Inflammatory macrophage treated with lipopolysaccharide for 4 hours (primary cell): ENCODE measurements around the gene NR2F6.

Experiments
- DNase-seq: peaks from one replicate; pipeline ENCODE4 v3.0.0-alpha.2; 2020

The NR2F6 gene

DNA sequence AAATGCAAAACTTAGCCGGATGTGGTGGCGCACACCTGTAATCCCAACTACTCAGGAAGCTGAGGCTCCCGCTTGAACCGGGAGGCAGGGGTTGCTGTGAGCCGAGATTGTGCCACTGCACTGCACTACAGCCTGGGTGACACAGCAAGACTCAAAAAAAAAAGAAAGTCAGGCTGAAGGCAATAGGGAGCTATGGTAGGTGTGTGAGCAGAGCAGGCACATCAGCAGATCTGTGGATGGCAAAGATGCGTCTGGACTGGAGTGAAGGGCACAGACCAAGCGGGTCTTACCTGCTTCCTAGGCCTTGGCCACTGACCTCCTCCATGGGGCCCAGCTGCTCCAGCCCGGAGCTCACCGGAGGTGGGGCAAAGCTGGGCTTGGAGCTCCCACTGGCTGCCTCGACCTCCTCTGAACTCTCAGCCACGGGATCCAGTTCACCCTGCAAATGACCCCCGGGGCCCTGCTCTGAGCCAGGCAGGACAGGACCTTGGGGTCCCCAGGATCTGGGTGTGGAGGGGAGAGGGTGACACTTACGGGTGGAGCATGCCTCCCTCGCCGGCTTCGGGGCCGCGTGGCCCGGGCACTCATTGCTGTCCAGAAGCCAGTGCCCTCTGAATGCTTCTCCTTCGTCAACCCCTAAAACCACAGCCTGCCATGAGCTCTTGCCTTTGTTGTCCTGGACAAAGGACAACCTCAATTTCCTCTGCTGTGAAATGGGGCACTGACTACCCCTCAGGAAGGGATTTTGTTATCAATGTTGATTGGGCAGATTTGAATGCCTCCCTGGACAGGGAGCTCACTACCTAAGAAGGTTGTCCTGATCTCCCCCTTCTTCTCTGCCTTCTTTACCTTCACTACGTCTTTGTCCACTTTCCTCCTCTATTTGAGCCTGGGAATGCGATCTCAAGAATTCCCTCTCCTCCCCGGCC lies 18.3 kb upstream of the NR2F6 start:
- DNase-seq, result no peak

DNA sequence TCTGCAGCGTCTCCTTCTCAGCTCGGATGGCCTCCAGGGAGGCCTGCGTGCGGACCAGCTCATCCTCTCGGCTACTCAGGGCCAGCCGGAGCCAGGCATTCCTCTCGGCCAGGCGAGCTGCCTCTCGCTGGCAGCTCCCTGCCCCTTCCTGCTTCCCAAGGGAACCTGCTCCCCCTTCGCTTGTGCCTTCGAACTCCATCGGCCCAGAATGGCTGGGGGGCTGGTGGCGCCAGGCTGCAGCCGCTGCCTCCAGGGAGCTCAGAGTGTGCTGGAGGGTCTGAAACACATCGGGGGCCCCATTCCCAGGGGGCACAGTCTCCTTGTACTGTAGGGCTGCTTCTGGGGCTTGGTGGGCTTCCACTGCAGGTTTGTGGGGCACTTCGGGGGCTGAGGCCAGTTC lies 16.8 kb upstream of the NR2F6 start:
- no peak for DNase-seq

- DNase-seq, result peak; percentile 80
Observed at GRCh38 chr19:17260842-17261325, 15.2 kb upstream of the NR2F6 start.

- DNase-seq, result no peak
Observed at GRCh38 chr19:17259934-17260333, 14.2 kb upstream of the NR2F6 start.

- DNase-seq, result no peak
Observed at GRCh38 chr19:17259118-17259780, 13.5 kb upstream of the NR2F6 start.

DNA sequence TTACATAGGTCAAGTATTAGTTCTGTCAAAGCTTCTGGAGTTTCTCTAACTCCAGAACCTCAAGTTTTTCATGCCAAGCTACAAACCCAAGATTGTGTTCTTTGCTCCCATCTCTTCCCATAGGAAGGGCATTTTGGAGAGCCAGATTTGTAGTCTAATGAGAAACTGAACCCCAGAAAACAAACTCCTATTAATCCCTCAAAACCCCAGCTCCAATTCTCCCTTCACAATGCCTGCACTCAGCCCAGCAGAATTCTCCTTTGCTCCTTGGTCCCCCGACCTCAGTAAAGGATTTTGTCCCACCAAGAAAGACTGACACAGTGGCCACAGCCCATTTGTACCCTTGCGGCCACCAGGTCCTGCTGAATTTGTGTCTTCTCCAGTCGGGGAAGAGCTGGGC lies 10.4 kb upstream of the NR2F6 start:
- DNase-seq, result no peak

GRCh38 chr19:17255150-17255621 lies 9.5 kb upstream of the NR2F6 start:
- no peak for DNase-seq

DNA sequence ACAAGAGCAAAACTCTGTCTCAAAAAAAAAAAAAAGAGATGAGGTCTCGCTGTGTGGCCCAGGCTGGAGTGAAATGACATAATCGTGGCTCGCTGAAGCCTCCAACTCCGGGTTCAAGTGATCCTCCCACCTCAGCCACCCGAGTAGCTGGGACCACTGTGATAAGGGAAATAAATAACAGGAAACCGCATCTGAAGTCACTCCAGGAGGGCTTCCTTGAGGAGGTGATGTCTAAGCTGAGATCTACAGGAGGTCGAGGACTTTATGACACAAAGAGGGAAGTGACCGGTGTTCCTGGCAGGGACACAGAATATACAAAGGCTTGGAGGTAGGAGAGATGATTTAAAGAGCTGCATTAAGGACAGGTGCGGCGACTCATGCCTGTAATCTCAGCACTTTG lies 8.9 kb upstream of the NR2F6 start:
- no peak for DNase-seq

DNA sequence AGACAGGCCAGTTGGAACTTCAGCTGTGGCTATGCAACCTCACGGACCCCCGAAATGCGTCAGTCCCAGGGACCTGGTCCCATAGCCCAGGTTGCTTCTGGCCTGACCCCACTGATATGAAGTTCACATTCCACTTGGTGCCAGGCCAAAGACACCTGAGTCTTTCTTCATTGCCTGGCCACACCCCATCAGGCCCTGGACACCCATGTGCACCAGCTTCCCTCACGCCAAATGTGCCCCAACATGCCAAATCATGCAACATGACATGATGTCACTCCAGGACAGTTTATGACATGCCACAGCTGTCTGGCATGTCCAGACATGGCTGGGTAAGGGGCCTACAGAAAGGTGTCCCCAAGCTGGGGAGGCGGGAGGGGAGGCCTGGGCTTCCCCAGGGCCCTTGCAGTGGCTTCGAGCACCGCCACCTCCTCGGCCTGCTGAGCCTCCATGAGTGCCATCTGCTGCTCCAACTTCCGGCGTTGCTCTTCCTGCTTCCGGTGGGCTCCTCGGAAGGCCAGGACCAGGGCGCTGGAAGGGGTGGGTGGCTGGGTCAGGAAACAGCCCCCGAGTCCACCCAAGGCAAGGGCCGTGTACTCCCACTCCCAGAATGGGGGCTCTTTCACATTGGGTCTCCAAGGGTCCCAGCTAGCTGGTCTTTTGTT lies 4.3 kb upstream of the NR2F6 start:
- DNase-seq, result no peak

- DNase-seq, result no peak
Observed at GRCh38 chr19:17248011-17248776, 2.5 kb upstream of the NR2F6 start.

DNA sequence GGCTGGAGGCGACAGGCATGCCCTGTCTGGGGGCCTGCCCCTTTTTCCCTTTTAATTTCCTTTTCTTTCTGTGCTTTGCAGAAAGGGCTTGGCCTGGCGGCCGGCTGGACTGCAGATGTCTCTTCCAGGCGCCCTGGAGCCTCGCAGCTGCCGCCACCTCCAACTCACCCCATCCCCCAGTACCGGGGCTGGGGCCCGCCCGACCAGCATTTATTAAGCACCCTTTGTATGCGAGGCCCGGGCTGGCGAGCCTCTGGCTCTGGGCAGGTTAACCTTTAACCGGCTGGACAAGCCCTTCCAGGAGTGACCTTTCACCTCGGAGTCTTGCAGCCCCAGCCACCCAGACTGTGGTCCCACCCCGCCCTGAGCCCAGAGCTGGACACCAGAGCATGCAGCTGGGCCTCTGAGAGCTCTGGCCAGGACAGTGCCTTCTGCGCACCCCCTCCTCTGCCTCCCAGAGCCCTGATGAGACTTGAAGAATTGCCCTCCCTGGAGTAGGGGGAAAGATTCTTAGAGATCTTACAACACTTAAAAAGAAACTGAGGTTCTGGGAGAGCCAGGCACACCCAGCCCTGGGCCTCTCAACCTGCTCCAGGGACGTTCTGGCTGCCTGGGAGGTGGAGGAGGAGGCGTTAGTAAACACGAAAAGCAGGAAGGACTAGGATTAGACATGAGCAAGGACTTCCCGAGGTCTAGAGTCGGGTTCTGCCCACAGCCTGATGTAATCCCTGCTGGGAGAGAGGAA lies 1.1 kb upstream of the NR2F6 start:
- peak; percentile 64 for DNase-seq

DNA sequence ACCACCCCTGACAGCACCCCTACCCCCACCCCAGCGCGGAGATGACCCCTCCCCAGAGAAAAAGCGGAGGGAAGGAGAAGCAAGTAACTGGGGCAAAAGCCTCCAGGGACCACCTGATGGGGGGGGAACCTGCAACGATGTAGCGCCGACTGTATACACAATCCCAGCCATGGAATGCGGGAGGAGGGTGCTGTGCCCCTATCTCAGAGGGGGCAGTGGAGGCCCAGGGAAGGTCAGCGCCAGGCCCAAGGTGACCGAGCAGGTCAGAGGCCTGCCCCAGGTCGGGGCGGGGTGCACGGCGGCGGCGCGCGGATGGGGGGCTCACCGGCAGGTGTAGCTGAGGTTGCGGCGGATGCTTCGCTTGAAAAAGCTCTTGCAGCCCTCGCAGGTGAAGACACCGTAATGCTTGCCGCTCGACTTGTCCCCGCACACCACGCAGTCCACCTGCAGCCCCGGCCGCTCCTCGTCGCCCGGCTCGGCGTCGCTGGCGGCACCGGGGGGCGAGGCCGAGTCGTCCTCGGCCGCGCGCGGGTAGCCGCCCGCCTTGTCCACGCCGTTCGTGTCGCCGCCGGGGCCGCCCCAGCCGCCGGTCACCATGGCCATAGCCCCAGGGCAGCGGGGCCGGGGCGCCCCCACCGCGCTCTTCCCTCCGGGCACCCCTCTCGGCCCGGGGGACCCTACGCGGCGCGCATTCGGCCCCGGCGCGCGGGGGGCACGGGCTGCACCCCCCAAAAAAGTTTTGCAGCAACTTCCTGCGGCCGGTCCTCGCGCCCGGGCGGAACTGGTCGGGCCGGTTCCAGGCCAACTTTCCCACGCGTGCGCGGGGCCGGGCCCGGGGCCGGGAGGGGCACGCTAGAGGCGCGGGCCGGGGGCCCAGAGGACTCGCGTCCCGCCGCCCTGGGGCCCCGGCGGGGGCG lies 843 bp downstream of the NR2F6 start:
- DNase-seq, result no peak

DNA sequence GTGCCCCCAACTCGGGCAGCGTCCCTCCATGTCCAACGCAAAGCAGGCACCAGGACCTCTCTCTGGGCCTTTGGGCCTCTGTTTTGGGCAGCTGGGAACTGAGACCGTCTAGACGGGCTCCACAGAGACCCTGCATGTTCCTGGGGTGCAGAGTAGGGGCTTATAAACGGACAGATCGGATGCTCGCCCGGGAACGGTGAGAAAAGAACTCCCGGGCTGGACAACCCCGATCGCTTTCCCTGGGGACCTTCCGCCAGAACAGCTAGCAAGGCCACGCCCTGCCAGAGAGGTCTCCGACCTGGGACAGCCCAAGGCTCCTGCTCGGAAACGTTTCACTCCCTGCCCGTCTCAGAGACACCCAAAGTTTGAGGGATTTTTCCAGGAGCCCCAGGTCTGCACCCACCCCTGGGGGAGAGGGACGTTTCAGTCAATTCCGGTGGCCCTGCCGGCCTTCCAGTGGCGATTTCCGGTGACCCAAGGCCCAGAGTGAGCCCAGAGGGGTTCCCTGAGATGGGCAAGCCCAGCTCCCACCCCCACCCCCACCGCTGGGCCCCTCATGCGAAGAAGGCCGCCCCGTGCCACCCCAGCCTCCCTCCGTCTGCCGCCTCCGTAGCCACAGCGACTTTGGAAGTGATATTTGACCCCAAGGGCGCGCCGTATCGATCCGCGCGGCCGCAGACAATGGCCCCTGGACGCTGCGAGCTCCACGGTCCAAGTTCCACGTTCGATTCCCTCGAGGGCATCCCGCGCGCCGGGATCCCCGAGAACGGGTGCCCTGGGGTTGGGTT lies 1.7 kb downstream of the NR2F6 start:
- DNase-seq, result no peak

DNA sequence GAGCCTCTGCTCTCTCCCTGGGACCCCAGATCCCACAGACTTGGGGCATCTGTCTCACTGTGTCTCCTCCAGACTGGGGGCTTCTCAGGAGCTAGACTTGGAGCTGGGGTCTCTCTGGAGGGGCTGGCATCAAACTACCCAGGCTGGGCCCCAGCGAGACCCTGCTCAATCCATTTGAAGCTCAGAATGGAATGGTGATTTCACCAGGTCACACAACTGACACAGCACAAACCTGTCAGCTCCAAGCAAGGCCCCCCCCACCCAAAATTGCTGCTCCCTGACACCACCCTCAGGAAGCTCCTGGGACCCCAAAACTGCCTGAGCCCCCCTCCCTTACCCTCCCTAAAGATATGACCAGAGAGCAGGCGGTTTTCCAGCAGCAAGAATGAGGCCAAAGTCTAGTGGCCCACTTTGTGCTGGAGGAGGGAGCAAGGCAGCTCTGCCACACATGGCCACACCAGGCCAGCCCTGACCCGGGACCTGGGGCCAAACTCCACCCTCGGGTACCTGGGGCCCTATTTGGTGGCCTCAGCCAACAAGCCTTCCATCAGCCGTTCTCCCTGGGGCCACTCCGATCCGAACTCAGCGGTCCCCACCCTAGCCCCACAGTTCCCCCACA lies 2.4 kb downstream of the NR2F6 start:
- DNase-seq, result no peak

DNA sequence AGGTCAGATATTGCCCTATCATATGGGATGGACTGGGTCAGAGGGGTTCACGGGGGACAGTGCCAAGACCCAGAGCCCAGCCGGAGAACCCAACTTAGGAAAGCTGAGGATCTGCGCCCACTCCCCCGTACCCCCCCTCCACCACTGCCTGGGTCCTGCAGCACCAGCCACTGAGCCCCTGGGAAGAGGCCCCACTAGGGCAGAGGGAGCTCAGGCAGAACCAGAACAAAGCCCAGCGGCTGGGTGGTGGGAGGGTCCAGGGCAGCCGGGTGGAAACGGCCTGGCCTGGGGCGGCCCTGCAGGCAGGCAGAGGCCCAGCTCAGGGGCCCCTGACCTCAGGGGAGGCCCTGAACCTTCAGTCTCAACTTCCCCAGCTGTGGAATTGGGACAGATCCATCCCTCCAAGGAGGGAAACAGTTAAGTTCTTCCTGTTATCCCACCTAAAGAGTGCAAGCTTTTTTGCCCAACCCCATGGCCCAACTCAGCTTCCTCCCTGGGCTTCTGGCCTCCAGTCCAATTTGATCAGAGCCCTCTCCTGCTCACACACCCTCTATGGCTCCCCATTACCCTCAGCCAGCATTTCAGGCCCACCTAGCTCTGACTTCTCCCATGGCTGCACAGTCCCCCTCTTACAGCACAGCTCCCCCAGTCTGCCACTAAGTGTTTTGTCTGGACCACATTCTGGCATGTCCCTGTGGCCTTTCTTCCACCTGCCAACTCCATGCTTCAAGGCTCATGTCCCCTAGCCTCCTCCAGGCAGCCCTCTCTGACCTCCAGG lies 3.1 kb downstream of the NR2F6 start:
- no peak for DNase-seq

DNA sequence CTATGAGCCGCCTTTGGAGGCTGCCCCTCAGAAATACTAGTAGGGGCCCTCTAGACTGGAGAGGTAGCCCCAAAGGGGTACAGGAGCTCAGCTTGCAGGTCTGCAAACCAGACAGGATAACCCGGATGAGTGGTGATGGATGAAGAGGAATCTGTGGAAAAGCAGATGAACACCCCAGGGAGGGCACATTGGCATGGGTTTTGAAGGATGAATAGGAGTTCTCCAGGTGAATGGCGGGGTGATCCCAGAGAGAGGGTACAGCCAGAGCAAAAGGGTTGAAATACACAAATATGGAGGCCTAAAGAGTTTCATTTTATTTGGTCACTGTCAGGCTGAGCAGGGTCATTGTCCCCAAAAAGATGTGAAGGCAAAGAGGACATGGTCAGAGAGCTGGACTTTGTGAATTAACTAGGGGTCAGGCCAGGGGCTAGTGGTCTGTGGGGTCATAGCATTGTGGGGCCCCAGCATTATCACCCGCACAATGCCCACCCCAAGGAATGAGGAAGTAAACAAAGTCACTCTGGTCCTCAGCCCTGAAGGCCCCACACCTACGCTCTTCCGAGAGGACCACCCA lies 4.8 kb downstream of the NR2F6 start:
- no peak for DNase-seq

- no peak for DNase-seq
Observed at GRCh38 chr19:17240062-17240752, 5.5 kb downstream of the NR2F6 start.
